WTC11 (cell line): ENCODE results near the gene HOXD8. TPM values are rescaled to one million over a fixed set of nuclear protein-coding genes. Genes with fewer than 3 reads are reported as not detected.

Experiments
- ATAC-seq: fragments of 200-7000 bp; cut with Tn5 transposase; 2 replicates; pipeline ENCODE4 v1.10.0; 2021; ENCODE audit warnings: mild to moderate bottlenecking, moderate library complexity
- CTCF ChIA-PET: fragments of 300-600 bp; sonication (Branson Sonifier 250); formaldehyde crosslinking; loops from one replicate; lab custom pipeline; 2021; ENCODE audit warnings: antibody characterized with exemption; lab: Charles Lee
- POLR2A ChIA-PET: fragments of 350-600 bp; sonication (Branson Sonifier 250); formaldehyde crosslinking; loops from one replicate; lab custom pipeline; 2021; ENCODE audit warnings: antibody characterized with exemption; lab: Charles Lee
- DNase-seq: peaks from one replicate; pipeline ENCODE4 v3.0.0; 2021; ENCODE audit warnings: low spot score
- H3K27ac Mint-ChIP-seq: 2 replicates; pipeline ENCODE4 v1.8.0; 2021; ENCODE audit warnings: mixed read lengths
- H3K27me3 Mint-ChIP-seq: 2 replicates; pipeline ENCODE4 v1.8.0; 2021; ENCODE audit warnings: low read depth, mild to moderate bottlenecking, moderate library complexity, mixed read lengths
- H3K36me3 Mint-ChIP-seq: 2 replicates; pipeline ENCODE4 v1.8.0; 2021; ENCODE audit warnings: mixed read lengths
- H3K4me1 Mint-ChIP-seq: 2 replicates; pipeline ENCODE4 v1.8.0; 2022; ENCODE audit warnings: mixed read lengths
- H3K4me3 Mint-ChIP-seq: 2 replicates; pipeline ENCODE4 v1.8.0; 2021; ENCODE audit warnings: mild to moderate bottlenecking, moderate library complexity, mixed read lengths
- H3K9me3 Mint-ChIP-seq: 2 replicates; pipeline ENCODE4 v1.8.0; 2021; ENCODE audit warnings: mixed read lengths
- ATF1 ChIP-seq: sonication (generic); formaldehyde crosslinking; IDR thresholded peaks from 2 replicates; pipeline ENCODE4 v1.8.1; 2023; ENCODE audit warnings: mild to moderate bottlenecking, moderate library complexity, missing genetic modification reagents
- GTF2I ChIP-seq: fragments of 250-450 bp; sonication (Bioruptor Pico); conservative IDR thresholded peaks from 2 replicates; pipeline ENCODE4 v1.4.0; 2021; ENCODE audit warnings: mild to moderate bottlenecking
- KAT7 ChIP-seq: sonication (generic); formaldehyde crosslinking; IDR thresholded peaks from 2 replicates; pipeline ENCODE4 v1.8.1; 2023; ENCODE audit warnings: missing genetic modification reagents, mild to moderate bottlenecking, borderline replicate concordance
- MYBL2 ChIP-seq: sonication (generic); formaldehyde crosslinking; IDR thresholded peaks from 2 replicates; pipeline ENCODE4 v1.8.1; 2023; ENCODE audit warnings: mild to moderate bottlenecking, moderate library complexity, missing genetic modification reagents
- SMAD3 ChIP-seq: sonication (generic); formaldehyde crosslinking; IDR thresholded peaks from 2 replicates; pipeline ENCODE4 v1.8.0; 2022; ENCODE audit warnings: missing genetic modification reagents, mild to moderate bottlenecking, borderline replicate concordance
- TCF7 ChIP-seq: sonication (generic); formaldehyde crosslinking; IDR thresholded peaks from 2 replicates; pipeline ENCODE4 v1.8.0; 2022; ENCODE audit warnings: mild to moderate bottlenecking, low read depth, missing genetic modification reagents, moderate library complexity
- ZNF396 ChIP-seq: fragments of 250-450 bp; sonication (Bioruptor Pico); IDR thresholded peaks from 2 replicates; pipeline ENCODE4 v1.8.0; 2021; ENCODE audit warnings: mild to moderate bottlenecking, moderate library complexity, borderline replicate concordance
- total RNA-seq: library from RNA; stranded (reverse); gene quantifications from 3 replicates; pipeline ENCODE4 v1.2.3, GENCODE V29; 2021
- TF ChIP-seq, protein P1 (sequence below): sonication (generic); formaldehyde crosslinking; IDR thresholded peaks from 2 replicates; pipeline ENCODE4 v1.8.1; 2023; ENCODE audit warnings: mild to moderate bottlenecking, moderate library complexity, missing genetic modification reagents
- TF ChIP-seq, protein P2 (sequence below): fragments of 250-450 bp; sonication (Bioruptor Pico); IDR thresholded peaks from 2 replicates; pipeline ENCODE4 v2.1.2; 2022; ENCODE audit warnings: mild to moderate bottlenecking, moderate library complexity
- TF ChIP-seq, protein P3 (sequence below): sonication (generic); formaldehyde crosslinking; IDR thresholded peaks from 2 replicates; pipeline ENCODE4 v1.8.1; 2022; ENCODE audit warnings: mild to moderate bottlenecking, missing genetic modification reagents, moderate library complexity, borderline replicate concordance
- TF ChIP-seq, protein P4 (sequence below): sonication (generic); formaldehyde crosslinking; IDR thresholded peaks from 2 replicates; pipeline ENCODE4 v1.8.0; 2022; ENCODE audit warnings: mild to moderate bottlenecking, missing genetic modification reagents
- TF ChIP-seq, protein P5 (sequence below): fragments of 250-450 bp; sonication (Bioruptor Pico); IDR thresholded peaks from 2 replicates; pipeline ENCODE4 v1.8.0; 2021; ENCODE audit warnings: mild to moderate bottlenecking
- TF ChIP-seq, protein P6 (sequence below): sonication (generic); formaldehyde crosslinking; IDR thresholded peaks from 2 replicates; pipeline ENCODE4 v1.8.1; 2023; ENCODE audit warnings: mild to moderate bottlenecking, missing genetic modification reagents, moderate library complexity
- TF ChIP-seq, protein P7 (sequence below): sonication (generic); formaldehyde crosslinking; IDR thresholded peaks from 2 replicates; pipeline ENCODE4 v1.8.0; 2022; ENCODE audit warnings: mild to moderate bottlenecking, missing genetic modification reagents
- TF ChIP-seq, protein P8 (sequence below): fragments of 200-600 bp; IDR thresholded peaks from 2 replicates; pipeline ENCODE4 v1.8.0; 2022; ENCODE audit warnings: antibody characterized with exemption

Gene HOXD8
- total RNA-seq, 1 experiment from 2014 or later: not detected

DNA sequence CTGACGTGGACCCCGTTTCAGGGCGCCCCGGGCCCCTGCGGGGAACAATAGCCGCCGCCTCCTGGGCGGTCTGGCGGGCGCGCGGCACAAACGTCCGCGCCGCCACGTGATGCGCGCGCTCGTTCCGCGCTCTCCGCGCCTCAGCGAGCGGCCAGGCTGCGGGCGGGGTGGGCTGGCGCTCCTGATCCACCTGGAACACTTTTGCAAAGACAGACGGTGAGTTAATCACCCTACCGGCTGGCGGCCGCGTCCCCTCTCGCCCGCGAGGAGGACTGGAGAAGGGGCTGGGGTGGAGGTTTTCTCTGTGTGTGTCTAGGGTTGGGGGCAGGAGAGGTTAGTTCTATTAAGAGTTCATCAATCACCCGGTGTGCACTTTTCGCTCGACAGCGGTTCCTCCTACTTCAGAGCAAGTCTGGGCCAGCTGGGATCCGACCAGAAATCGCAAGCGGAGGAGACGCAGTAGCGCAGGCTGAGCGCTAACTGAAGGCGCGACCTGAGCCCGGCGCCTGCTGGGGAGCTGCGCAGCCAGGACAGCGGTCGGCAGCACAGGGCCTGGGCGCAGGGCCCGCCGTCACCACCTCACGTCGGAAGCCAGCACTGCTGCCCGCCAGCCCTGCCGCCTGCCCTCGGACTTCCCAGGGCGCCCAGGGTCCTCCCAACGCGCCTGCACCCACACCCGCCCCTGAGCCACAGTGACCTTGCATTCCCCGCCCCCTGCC lies 48.7 kb downstream of the HOXD8 start (continued):
- TF ChIP-seq, protein P1, sequence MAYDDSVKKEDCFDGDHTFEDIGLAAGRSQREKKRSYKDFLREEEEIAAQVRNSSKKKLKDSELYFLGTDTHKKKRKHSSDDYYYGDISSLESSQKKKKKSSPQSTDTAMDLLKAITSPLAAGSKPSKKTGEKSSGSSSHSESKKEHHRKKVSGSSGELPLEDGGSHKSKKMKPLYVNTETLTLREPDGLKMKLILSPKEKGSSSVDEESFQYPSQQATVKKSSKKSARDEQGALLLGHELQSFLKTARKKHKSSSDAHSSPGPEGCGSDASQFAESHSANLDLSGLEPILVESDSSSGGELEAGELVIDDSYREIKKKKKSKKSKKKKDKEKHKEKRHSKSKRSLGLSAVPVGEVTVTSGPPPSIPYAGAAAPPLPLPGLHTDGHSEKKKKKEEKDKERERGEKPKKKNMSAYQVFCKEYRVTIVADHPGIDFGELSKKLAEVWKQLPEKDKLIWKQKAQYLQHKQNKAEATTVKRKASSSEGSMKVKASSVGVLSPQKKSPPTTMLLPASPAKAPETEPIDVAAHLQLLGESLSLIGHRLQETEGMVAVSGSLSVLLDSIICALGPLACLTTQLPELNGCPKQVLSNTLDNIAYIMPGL (CRISPR knock-in tag): no peak
- TF ChIP-seq, protein P2, sequence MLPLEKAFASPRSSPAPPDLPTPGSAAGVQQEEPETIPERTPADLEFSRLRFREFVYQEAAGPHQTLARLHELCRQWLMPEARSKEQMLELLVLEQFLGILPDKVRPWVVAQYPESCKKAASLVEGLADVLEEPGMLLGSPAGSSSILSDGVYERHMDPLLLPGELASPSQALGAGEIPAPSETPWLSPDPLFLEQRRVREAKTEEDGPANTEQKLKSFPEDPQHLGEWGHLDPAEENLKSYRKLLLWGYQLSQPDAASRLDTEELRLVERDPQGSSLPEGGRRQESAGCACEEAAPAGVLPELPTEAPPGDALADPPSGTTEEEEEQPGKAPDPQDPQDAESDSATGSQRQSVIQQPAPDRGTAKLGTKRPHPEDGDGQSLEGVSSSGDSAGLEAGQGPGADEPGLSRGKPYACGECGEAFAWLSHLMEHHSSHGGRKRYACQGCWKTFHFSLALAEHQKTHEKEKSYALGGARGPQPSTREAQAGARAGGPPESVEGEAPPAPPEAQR (CRISPR knock-in tag): no peak
- TF ChIP-seq, protein P3, sequence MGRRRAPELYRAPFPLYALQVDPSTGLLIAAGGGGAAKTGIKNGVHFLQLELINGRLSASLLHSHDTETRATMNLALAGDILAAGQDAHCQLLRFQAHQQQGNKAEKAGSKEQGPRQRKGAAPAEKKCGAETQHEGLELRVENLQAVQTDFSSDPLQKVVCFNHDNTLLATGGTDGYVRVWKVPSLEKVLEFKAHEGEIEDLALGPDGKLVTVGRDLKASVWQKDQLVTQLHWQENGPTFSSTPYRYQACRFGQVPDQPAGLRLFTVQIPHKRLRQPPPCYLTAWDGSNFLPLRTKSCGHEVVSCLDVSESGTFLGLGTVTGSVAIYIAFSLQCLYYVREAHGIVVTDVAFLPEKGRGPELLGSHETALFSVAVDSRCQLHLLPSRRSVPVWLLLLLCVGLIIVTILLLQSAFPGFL: no peak
- no peak for TF ChIP-seq GTF2I (CRISPR knock-in tag)
- TF ChIP-seq, protein P4, sequence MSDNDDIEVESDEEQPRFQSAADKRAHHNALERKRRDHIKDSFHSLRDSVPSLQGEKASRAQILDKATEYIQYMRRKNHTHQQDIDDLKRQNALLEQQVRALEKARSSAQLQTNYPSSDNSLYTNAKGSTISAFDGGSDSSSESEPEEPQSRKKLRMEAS: peak; percentile 49; the same call in 1 of the 2 replicates
- TF ChIP-seq MYBL2 (CRISPR knock-in tag): no peak
- no peak for TF ChIP-seq SMAD3 (CRISPR knock-in tag)
- TF ChIP-seq, protein P5, sequence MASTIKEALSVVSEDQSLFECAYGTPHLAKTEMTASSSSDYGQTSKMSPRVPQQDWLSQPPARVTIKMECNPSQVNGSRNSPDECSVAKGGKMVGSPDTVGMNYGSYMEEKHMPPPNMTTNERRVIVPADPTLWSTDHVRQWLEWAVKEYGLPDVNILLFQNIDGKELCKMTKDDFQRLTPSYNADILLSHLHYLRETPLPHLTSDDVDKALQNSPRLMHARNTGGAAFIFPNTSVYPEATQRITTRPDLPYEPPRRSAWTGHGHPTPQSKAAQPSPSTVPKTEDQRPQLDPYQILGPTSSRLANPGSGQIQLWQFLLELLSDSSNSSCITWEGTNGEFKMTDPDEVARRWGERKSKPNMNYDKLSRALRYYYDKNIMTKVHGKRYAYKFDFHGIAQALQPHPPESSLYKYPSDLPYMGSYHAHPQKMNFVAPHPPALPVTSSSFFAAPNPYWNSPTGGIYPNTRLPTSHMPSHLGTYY (CRISPR knock-in tag): no peak

DNA sequence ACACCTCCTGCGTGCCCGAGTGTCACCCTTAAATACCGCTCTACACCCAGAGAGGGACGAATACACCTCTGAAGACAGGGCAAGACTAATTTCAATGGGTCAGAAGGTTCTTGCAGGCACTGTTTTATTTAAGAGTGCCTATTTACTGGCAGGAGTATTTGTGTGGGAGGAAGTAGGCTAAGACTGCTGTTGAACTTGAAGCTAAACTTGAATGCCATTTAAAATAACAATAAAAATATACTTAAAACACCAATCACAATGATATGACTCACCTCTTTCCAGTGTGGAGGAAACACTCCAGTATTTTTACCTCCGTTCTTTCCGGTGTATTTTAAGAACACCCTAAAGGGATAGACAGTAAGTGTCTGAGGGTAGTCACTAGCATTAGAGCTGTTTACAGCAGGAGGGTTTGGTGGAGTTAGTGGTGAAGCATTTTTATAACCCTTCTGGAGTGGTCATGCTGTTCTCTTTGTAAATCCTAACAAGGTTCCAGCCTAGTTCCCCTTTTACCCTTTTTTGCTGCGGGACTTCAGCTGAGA lies 49.3 kb downstream of the HOXD8 start:
- DNase-seq: no peak
- Mint-ChIP-seq H3K27me3 (peaks cover 100% of the 10 kb centered on the region), H3K9me3 (no peaks in the 10 kb centered on the region)
- POLR2A ChIA-PET: interaction anchor here (1.0 kb wide), 1 partner anchor 13 kb away, joined by 3 read pairs; no protein-coding TSS in a partner anchor
- CTCF ChIA-PET: interaction anchor here (1.1 to 5.5 kb wide), 6 partner anchors 9 to 458 kb away, joined by 3 to 31 read pairs (median 5); no protein-coding TSS in a partner anchor
- no peak for TF ChIP-seq TCF7 (CRISPR knock-in tag)
- TF ChIP-seq, protein P6, sequence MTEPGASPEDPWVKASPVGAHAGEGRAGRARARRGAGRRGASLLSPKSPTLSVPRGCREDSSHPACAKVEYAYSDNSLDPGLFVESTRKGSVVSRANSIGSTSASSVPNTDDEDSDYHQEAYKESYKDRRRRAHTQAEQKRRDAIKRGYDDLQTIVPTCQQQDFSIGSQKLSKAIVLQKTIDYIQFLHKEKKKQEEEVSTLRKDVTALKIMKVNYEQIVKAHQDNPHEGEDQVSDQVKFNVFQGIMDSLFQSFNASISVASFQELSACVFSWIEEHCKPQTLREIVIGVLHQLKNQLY (CRISPR knock-in tag): no peak
- TF ChIP-seq, all 79 proteins: peak for 0
- H3K36me3 Mint-ChIP-seq: no peaks in the 10 kb centered on the region
- H3K4me1 Mint-ChIP-seq: peaks cover 39% of the 10 kb centered on the region
- no peak for ATAC-seq
- no peak overlapping the region for H3K27ac Mint-ChIP-seq
- peak overlapping the region; percentile 67; the same call in 1 of the 2 replicates for H3K4me3 Mint-ChIP-seq

DNA sequence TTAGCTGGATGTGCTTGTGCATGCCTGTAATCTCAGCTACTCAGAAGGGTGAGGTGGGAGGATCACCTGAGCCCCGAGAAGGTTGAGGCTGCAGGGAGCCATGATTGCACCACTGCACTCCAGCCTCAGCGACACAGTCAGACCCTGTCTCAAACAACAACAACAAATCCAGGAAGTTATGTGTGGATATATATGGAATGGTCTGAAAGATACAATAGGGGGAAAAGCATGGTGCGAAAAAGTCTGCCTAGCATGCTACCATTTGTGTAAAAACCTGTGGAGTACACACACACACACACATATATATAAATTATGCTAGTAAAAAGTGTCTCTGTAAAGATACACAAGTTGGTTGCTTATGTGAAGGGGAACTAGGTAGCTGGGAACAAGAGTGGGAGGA lies 52.0 kb downstream of the HOXD8 start:
- peaks cover 17% of the 10 kb centered on the region for H3K4me1 Mint-ChIP-seq
- H3K27me3 Mint-ChIP-seq: peaks cover 100% of the 10 kb centered on the region
- H3K4me3 Mint-ChIP-seq: no peak overlapping the region
- TF ChIP-seq, protein P7, sequence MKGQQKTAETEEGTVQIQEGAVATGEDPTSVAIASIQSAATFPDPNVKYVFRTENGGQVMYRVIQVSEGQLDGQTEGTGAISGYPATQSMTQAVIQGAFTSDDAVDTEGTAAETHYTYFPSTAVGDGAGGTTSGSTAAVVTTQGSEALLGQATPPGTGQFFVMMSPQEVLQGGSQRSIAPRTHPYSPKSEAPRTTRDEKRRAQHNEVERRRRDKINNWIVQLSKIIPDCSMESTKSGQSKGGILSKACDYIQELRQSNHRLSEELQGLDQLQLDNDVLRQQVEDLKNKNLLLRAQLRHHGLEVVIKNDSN (CRISPR knock-in tag): no peak
- TF ChIP-seq ZNF396 (CRISPR knock-in tag) (no peak), ATF1 (CRISPR knock-in tag) (no peak), KAT7 (no peak)
- TF ChIP-seq, protein P8, sequence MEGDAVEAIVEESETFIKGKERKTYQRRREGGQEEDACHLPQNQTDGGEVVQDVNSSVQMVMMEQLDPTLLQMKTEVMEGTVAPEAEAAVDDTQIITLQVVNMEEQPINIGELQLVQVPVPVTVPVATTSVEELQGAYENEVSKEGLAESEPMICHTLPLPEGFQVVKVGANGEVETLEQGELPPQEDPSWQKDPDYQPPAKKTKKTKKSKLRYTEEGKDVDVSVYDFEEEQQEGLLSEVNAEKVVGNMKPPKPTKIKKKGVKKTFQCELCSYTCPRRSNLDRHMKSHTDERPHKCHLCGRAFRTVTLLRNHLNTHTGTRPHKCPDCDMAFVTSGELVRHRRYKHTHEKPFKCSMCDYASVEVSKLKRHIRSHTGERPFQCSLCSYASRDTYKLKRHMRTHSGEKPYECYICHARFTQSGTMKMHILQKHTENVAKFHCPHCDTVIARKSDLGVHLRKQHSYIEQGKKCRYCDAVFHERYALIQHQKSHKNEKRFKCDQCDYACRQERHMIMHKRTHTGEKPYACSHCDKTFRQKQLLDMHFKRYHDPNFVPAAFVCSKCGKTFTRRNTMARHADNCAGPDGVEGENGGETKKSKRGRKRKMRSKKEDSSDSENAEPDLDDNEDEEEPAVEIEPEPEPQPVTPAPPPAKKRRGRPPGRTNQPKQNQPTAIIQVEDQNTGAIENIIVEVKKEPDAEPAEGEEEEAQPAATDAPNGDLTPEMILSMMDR: no peak
- H3K9me3 Mint-ChIP-seq: no peaks in the 10 kb centered on the region
- ATAC-seq (no peak), DNase-seq (no peak)
- H3K27ac Mint-ChIP-seq: no peak overlapping the region
- ChIA-PET CTCF (interaction anchor here (0.7 kb wide), 1 partner anchor 13 kb away, joined by 3 read pairs; no protein-coding TSS in a partner anchor), POLR2A (no interaction called here)
- H3K36me3 Mint-ChIP-seq: no peaks in the 10 kb centered on the region
